MM.1S (cell line): ENCODE data around the gene ZFAND2B.

Experiments used
- DNase-seq: peaks from one replicate; pipeline ENCODE4 v3.0.0-alpha.2; 2015
- H2AFZ ChIP-seq: fragments of 300-600 bp; sonication (generic); 2 replicates; pipeline ENCODE4 v1.6.0; 2016; ENCODE audit warnings: antibody characterized with exemption, low read length
- H3F3A ChIP-seq: fragments of 300-600 bp; sonication (generic); 2 replicates; pipeline ENCODE4 v1.6.1; 2016; ENCODE audit warnings: mild to moderate bottlenecking, antibody characterized with exemption, low read length, moderate library complexity, mixed read lengths; ENCODE audit not compliant: insufficient read depth
- H3K27ac ChIP-seq: fragments of 300-600 bp; sonication (generic); 2 replicates; pipeline ENCODE4 v1.5.1; 2016; ENCODE audit warnings: mild to moderate bottlenecking, low read length
- H3K27me3 ChIP-seq: fragments of 300-600 bp; sonication (generic); replicated peaks from 2 replicates; pipeline ENCODE4 v1.6.0; 2016; ENCODE audit warnings: low read length; ENCODE audit not compliant: insufficient read depth
- H3K36me3 ChIP-seq: fragments of 300-600 bp; sonication (generic); replicated peaks from 2 replicates; pipeline ENCODE4 v1.6.1; 2016; ENCODE audit warnings: mild to moderate bottlenecking, low read length, mixed read lengths; ENCODE audit not compliant: insufficient read depth
- H3K4me1 ChIP-seq: fragments of 300-600 bp; sonication (generic); 2 replicates; pipeline ENCODE4 v1.6.1; 2016; ENCODE audit warnings: low read length, mixed read lengths
- H3K4me2 ChIP-seq: fragments of 300-600 bp; sonication (generic); 2 replicates; pipeline ENCODE4 v1.6.0; 2016; ENCODE audit warnings: low read depth, low read length
- H3K4me3 ChIP-seq: fragments of 300-600 bp; sonication (generic); 2 replicates; pipeline ENCODE4 v1.5.1; 2016; ENCODE audit warnings: low read length, mixed read lengths
- H3K79me2 ChIP-seq: fragments of 300-600 bp; sonication (generic); 2 replicates; pipeline ENCODE4 v1.6.1; 2016; ENCODE audit warnings: mixed run types, low read length, mixed read lengths
- H3K9ac ChIP-seq: fragments of 300-600 bp; sonication (generic); 2 replicates; pipeline ENCODE4 v1.6.1; 2016; ENCODE audit warnings: low read length, mixed read lengths
- H3K9me2 ChIP-seq: fragments of 300-600 bp; sonication (generic); replicated peaks from 2 replicates; pipeline ENCODE4 v1.6.1; 2016; ENCODE audit warnings: mild to moderate bottlenecking, low read length, mixed read lengths; ENCODE audit not compliant: insufficient read depth
- H3K9me3 ChIP-seq: fragments of 300-600 bp; sonication (generic); replicated peaks from 2 replicates; pipeline ENCODE4 v1.6.1; 2016; ENCODE audit warnings: mild to moderate bottlenecking, low read length, mixed read lengths; ENCODE audit not compliant: insufficient read depth
- H4K20me1 ChIP-seq: fragments of 300-600 bp; sonication (generic); 2 replicates; pipeline ENCODE4 v1.6.1; 2016; ENCODE audit warnings: mild to moderate bottlenecking, low read length, moderate library complexity, mixed read lengths; ENCODE audit not compliant: insufficient read depth
- EZH2 ChIP-seq: fragments of 300-600 bp; sonication (generic); optimal IDR thresholded peaks from 2 replicates; pipeline ENCODE3; 2017; ENCODE audit warnings: low read depth, mild to moderate bottlenecking, antibody characterized with exemption, low read length, mixed read lengths
- EZH2phosphoT487 ChIP-seq: fragments of 300-600 bp; sonication (generic); IDR thresholded peaks from 2 replicates; pipeline ENCODE4 v1.6.1; 2018; ENCODE audit warnings: antibody characterized with exemption, low read length
- TF ChIP-seq, protein P1 (sequence below): fragments of 300-600 bp; sonication (generic); IDR thresholded peaks from 2 replicates; pipeline ENCODE4 v1.5.1; 2016; ENCODE audit warnings: antibody characterized with exemption, low read length, mixed read lengths

Gene ZFAND2B

DNA sequence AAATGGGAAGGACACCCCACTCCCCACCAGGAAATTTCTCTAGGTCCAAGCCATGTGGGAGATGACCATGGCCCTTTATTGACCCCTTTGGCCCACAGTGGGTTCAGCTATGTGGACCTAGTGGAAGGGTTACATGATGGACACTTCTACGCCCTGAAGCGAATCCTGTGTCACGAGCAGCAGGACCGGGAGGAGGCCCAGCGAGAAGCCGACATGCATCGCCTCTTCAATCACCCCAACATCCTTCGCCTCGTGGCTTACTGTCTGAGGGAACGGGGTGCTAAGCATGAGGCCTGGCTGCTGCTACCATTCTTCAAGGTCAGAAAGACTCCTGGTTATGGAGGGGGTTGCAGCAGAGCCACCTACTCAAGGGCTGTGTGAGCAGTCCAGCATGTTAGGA is 40.0 kb downstream of the ZFAND2B start:
- Histone ChIP-seq H3K27me3 (no peaks in the 10 kb centered on the region), H3K36me3 (0 out of 2 replicates have a peak, but pooled peaks cover 6% of the 10 kb centered on the region), H3K79me2 (peaks cover 46% of the 10 kb centered on the region), H3F3A (peaks cover 31% of the 10 kb centered on the region), H4K20me1 (no peaks in the 10 kb centered on the region), H3K9ac (no peak overlapping the region), H3K9me3 (no peaks in the 10 kb centered on the region), H3K4me1 (peaks cover 52% of the 10 kb centered on the region), H3K4me2 (peak overlapping the region; percentile 94; the same call in 1 of the 2 replicates), H2AFZ (no peak overlapping the region), H3K4me3 (no peak overlapping the region), H3K9me2 (no peaks in the 10 kb centered on the region), H3K27ac (no peak overlapping the region)
- DNase-seq = no peak
- TF ChIP-seq, protein P1, sequence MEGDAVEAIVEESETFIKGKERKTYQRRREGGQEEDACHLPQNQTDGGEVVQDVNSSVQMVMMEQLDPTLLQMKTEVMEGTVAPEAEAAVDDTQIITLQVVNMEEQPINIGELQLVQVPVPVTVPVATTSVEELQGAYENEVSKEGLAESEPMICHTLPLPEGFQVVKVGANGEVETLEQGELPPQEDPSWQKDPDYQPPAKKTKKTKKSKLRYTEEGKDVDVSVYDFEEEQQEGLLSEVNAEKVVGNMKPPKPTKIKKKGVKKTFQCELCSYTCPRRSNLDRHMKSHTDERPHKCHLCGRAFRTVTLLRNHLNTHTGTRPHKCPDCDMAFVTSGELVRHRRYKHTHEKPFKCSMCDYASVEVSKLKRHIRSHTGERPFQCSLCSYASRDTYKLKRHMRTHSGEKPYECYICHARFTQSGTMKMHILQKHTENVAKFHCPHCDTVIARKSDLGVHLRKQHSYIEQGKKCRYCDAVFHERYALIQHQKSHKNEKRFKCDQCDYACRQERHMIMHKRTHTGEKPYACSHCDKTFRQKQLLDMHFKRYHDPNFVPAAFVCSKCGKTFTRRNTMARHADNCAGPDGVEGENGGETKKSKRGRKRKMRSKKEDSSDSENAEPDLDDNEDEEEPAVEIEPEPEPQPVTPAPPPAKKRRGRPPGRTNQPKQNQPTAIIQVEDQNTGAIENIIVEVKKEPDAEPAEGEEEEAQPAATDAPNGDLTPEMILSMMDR = no peak
- TF ChIP-seq EZH2phosphoT487 (no peak), EZH2 (no peak)

DNA sequence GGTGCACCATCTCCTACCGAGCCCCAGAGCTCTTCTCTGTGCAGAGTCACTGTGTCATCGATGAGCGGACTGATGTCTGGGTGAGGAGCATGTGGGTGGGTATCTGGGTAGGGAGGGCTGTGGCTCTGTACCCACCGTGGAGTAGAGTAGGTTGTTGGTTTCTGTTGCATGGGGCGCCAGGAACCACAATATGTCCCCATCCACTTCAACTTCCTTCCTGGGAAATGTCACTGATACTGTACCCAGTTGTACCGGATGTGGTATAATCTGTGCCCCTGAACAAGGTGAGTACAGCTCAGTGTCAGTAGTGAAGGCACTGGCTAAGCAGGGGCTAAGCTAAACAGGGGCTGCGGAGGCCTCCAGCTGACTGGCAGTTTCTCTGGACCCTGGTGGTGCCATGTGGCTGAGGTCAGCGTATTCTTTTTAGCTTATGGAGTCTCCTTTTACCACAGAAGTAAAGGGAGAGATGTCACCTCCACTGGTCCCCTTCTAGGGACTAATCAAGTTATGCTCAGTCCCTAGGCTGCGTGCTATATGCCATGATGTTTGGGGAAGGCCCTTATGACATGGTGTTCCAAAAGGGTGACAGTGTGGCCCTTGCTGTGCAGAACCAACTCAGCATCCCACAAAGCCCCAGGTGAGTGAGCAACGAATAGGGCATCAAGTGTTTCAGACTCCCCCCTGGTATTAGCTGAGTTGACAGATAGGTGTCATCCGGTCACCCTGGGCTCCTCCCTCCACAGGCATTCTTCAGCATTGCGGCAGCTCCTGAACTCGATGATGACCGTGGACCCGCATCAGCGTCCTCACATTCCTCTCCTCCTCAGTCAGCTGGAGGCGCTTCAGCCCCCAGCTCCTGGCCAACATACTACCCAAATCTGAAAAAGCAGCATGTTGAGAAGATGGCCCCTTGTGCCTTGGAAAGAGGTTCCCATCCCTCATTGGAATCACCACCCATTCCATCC is 41.4 kb downstream of the ZFAND2B start:
- peaks cover 60% of the 10 kb centered on the region for H3K79me2 ChIP-seq
- H3K27me3 ChIP-seq = no peaks in the 10 kb centered on the region
- peak; percentile 49 for DNase-seq
- peak overlapping the region; percentile 89; the same call in 1 of the 2 replicates for H3K27ac ChIP-seq
- peak overlapping the region; percentile 41 for H3K4me2 ChIP-seq
- no peak overlapping the region for H2AFZ ChIP-seq
- H4K20me1 ChIP-seq = no peaks in the 10 kb centered on the region
- TF ChIP-seq, protein P1 = no peak
- TF ChIP-seq EZH2 (no peak), EZH2phosphoT487 (no peak)
- 0 out of 2 replicates have a peak, but pooled peaks cover 6% of the 10 kb centered on the region for H3K36me3 ChIP-seq
- peaks cover 61% of the 10 kb centered on the region for H3K4me1 ChIP-seq
- H3K9me3 ChIP-seq = no peaks in the 10 kb centered on the region
- H3K4me3 ChIP-seq = no peak overlapping the region
- no peaks in the 10 kb centered on the region for H3K9me2 ChIP-seq
- no peak overlapping the region for H3K9ac ChIP-seq
- peaks cover 31% of the 10 kb centered on the region for H3F3A ChIP-seq

DNA sequence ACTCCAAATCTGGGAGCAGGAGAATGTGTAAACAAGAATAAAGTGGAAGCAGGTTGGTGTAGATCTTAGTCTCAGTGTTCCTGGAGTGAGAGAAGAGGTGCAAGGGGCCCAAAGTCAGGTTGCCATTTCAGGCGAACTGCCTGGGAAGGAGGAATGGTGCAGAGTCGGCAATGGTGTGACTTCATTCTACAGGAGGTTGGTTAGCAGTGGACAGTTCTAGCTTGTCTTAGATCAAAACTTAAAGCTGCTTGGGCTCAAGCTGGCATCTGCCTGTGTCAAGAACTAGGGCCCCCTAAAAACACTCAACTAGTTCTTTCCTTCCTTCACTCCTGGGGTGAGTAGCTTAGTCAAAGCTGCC is 42.2 kb downstream of the ZFAND2B start:
- DNase-seq = no peak
- H2AFZ ChIP-seq = no peak overlapping the region
- peaks cover 61% of the 10 kb centered on the region for H3K4me1 ChIP-seq
- no peaks in the 10 kb centered on the region for H4K20me1 ChIP-seq
- H3K79me2 ChIP-seq = peaks cover 68% of the 10 kb centered on the region
- TF ChIP-seq EZH2 (no peak), EZH2phosphoT487 (no peak)
- TF ChIP-seq, protein P1 = no peak
- H3K9me3 ChIP-seq = no peaks in the 10 kb centered on the region
- no peak overlapping the region for H3K4me3 ChIP-seq
- H3K36me3 ChIP-seq = 0 out of 2 replicates have a peak, but pooled peaks cover 6% of the 10 kb centered on the region
- no peaks in the 10 kb centered on the region for H3K9me2 ChIP-seq
- H3K4me2 ChIP-seq = peak overlapping the region; percentile 69
- peak overlapping the region; percentile 89 for H3K27ac ChIP-seq
- peaks cover 36% of the 10 kb centered on the region for H3F3A ChIP-seq
- peak overlapping the region; percentile 56; the same call in 1 of the 2 replicates for H3K9ac ChIP-seq
- no peaks in the 10 kb centered on the region for H3K27me3 ChIP-seq
